Measurements from ENCODE around the gene MAPK10.
A peak's percentile ranks its signal among the peaks of the same experiment; 100 is the strongest.
"Not testable (repeated sequence)": the region's sequence is repeated elsewhere in the genome, so short reads cannot be mapped to it uniquely, and the experiment has no call there.

MAPK10 gene

DNA sequence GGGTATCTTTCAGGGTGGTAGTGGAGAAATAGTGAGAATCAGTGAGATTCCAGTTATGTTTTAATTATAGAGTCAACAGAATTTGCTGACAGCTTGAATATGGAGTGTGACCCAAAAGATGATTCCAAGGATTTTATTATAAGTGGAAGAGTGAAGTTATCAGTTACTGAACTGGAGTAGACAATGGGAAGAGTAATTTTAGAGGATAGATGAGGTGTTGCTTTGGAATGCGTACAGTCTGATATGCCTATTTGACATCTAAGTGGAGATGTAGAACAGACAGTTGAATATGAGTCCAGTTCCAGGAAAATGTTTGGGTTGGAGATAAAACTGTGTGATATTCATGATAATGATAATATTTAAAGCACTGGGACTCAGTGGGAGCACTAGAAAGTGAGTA, 174.2 kb downstream of the MAPK10 start:
- no peak overlapping the region for H3K4me3 ChIP-seq (ENCODE audit: low read depth, low read length)
- DNase-seq (ENCODE audit: low read depth): no peak
- TF ChIP-seq, protein P1, sequence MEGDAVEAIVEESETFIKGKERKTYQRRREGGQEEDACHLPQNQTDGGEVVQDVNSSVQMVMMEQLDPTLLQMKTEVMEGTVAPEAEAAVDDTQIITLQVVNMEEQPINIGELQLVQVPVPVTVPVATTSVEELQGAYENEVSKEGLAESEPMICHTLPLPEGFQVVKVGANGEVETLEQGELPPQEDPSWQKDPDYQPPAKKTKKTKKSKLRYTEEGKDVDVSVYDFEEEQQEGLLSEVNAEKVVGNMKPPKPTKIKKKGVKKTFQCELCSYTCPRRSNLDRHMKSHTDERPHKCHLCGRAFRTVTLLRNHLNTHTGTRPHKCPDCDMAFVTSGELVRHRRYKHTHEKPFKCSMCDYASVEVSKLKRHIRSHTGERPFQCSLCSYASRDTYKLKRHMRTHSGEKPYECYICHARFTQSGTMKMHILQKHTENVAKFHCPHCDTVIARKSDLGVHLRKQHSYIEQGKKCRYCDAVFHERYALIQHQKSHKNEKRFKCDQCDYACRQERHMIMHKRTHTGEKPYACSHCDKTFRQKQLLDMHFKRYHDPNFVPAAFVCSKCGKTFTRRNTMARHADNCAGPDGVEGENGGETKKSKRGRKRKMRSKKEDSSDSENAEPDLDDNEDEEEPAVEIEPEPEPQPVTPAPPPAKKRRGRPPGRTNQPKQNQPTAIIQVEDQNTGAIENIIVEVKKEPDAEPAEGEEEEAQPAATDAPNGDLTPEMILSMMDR (conservative IDR thresholded peaks at IDR 0.05; ENCODE audit: low read depth, low read length): no peak

DNA sequence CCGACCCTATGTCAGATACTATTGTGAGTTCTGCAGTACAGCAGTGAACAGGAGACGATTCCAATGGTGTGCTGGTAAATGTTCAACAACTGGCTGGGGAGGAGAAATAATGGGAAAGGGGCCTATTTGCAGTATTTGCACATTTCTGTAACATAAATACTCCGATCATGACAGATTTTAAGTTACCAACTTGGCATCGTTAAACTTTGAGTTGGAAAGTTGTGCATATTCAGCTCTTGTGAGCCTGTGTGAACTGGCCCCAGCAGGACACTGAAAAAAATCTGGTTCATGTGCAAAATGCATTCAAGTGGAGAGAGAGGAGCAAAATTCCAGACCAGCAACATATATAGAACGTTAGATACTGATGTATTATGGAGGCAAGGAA, 175.0 kb downstream of the MAPK10 start:
- no peak for DNase-seq (ENCODE audit: low read depth)
- TF ChIP-seq, protein P1 (conservative IDR thresholded peaks at IDR 0.05; ENCODE audit: low read depth, low read length): no peak
- H3K4me3 ChIP-seq (ENCODE audit: low read depth, low read length): no peak overlapping the region

DNA sequence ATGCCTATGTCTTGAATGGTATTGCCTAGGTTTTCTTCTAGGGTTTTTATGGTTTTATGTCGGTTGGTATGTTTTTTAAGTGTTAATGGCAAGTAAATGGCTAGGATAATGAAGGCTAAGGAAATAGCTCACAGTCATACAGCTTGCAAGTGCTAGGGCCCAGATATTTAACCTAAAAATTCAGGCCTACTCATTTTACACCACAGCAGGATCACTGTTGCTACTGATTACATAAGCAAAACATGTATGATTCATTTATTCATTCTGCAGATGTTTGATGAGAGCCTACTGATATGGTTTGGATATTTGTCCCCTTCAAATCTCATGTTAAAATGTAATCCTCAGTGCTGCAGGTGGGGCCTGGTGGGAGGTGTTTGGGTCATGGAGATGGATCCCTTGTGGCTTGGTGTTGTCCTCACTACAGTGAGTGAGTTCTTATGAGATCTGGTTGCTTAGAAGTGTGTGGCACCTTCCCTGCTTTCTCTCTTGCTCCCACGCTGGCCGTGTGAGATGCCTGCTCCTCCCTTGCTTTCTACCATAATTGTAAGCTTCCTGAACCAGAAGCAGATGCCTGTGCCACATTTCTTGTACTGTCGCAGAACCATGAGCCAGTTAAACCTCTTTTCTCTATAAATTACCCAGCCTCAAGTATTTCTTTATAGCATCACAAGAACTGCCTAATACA, 175.5 kb downstream of the MAPK10 start:
- TF ChIP-seq, protein P1 (conservative IDR thresholded peaks at IDR 0.05; ENCODE audit: low read depth, low read length): no peak

DNA sequence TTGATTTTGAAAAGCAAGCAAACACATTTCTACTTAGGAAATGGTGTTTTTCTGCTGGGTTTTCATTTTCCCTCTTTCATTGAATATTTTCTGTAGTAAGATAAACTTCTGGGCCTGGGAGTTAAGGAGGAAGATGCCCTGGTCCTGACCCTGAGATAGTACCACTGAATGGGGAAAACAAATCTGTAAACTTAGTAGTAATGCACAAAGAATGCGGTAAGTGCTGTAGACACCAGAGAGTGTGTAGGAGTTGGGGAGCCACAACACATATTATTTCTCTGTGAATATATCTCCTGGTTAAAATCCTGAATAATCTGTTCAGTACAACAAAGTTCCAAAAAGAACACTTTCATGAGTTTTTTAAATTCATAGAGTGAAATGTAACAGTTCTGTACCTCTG, 178.3 kb downstream of the MAPK10 start:
- DNase-seq (ENCODE audit: low read depth): peak; percentile 34
- no peak overlapping the region for H3K4me3 ChIP-seq (ENCODE audit: low read depth, low read length)
- TF ChIP-seq, protein P1 (conservative IDR thresholded peaks at IDR 0.05; ENCODE audit: low read depth, low read length): no peak

More for the DNA sequence above, 175.5 kb downstream of the MAPK10 start:
- DNase-seq (ENCODE audit: low read depth): peak; percentile 62
- H3K4me3 ChIP-seq (ENCODE audit: low read depth, low read length): no peak overlapping the region

DNA sequence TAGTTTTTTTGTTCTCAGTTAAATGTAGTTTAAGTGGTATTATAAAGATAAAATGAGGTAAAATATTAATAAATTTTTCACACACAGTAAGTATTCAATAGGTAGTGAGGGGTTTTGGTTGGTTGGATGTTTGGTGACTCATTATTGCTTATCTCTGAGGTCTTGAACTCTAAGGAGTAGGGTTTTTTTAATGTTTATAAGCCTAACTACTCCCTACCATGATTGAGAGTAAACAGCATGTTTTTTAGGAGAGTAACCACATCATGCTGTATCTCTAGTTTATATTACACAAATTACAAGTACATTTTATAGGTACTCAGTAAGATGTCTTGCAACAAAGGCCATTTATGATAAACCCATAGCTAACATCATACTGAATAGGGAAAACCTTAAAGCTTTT, 181.6 kb downstream of the MAPK10 start:
- TF ChIP-seq, protein P1 (conservative IDR thresholded peaks at IDR 0.05; ENCODE audit: low read depth, low read length): no peak
- H3K4me3 ChIP-seq (ENCODE audit: low read depth, low read length): no peak overlapping the region
- DNase-seq (ENCODE audit: low read depth): peak; percentile 11

DNA sequence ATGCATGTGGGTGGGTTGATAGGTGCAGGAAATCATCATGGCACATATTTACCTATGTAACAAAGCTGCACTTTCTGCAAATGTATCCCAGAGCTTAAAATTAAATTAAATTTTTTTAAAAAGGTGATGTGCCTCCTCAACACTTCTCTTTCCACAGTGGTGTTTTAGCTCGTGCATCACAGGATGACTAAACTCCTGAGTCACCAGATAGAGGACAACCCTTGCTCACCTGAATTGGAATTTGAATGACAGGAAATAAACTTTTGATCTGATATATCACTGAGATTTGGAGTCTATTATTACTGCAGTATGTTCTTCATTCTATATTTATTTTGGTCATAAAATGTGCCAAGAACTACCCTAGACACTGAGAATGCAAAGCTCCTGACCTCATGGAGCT, 185.3 kb downstream of the MAPK10 start:
- DNase-seq (ENCODE audit: low read depth): no peak
- TF ChIP-seq, protein P1 (conservative IDR thresholded peaks at IDR 0.05; ENCODE audit: low read depth, low read length): no peak
- H3K4me3 ChIP-seq (ENCODE audit: low read depth, low read length): no peak overlapping the region

DNA sequence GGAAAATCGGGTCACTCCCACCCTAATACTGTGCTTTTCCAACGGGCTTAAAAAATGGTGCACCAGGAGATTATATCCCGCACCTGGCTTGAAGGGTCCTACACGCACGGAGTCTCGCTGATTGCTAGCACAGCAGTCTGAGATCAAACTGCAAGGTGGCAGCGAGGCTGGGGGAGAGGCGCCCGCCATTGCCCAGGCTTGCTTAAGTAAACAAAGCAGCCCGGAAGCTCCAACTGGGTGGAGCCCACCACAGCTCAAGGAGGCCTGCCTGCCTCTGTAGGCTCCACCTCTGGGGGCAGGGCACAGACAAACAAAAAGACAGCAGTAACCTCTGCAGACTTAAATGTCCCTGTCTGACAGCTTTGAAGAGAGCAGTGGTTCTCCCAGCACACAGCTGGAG, 191.5 kb downstream of the MAPK10 start:
- H3K4me3 ChIP-seq (ENCODE audit: low read depth, low read length); DNase-seq (ENCODE audit: low read depth): not testable (repeated sequence)

Measured in choroid plexus epithelial cell (primary cell).